ENCODE data around the gene XPO5.

DNA sequence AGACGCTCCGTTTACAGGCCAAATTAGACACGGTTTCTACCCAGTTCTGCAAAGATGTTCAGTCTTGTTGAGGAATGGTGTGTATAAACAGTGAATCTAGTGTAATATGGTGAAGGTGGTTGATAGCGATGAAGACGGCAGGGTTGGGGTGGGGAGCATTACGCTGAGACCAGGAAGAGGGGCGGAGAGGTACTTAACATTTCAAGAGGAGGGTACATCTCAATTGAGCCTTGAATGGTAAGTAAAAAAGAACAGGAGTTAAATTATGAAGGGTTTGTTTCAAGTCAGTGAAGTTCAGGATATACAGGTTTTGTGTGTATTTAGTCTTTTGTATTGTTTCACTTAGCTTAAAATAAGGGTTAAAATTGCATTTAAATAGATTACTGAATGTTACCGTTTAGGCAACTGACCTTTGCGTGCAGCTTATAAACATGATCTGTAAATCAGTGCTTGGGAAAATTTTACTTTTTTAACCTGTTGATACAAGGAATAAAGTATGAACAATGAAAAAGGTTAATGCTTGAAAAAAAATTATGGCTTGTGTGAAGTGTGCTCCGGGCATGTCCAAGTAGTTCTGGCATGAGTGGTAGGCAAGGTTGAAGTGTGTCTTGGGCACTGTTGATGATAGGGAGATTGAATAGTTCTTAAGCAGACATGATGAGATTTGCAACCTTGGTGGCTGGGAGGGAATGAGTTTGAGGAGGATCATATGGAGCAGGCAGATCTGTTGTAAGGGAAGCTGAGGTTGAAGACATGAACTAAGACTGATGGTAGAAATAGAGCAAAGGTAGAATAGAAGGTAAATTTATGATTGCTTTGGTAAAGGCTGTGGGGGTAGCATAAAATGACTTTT lies 58.1 kb downstream of the XPO5 start:
- no peak for TF ChIP-seq RCOR1 (IDR thresholded peaks at IDR 0.05; ENCODE audit: low read length)
- no peak for TF ChIP-seq CTCF (IDR thresholded peaks at IDR 0.05)
- TF ChIP-seq TEAD4 (IDR thresholded peaks at IDR 0.05; ENCODE audit: borderline replicate concordance, insufficient read depth) = no peak
- TF ChIP-seq YY1 (IDR thresholded peaks at IDR 0.05; ENCODE audit: low read depth) = no peak
- no peak for TF ChIP-seq POLR2AphosphoS5 (IDR thresholded peaks at IDR 0.05; ENCODE audit: low read depth, low read length)
- TF ChIP-seq EP300 (IDR thresholded peaks at IDR 0.05; ENCODE audit: borderline replicate concordance in 1 of 2, low read depth in 1 of 2, low read length in 1 of 2) = no peak
- no peak for TF ChIP-seq RAD21 (IDR thresholded peaks at IDR 0.05; ENCODE audit: low read length)
- no peak for TF ChIP-seq USF2 (IDR thresholded peaks at IDR 0.05; ENCODE audit: borderline replicate concordance, low read depth, low read length)
- TF ChIP-seq FOSL2 (IDR thresholded peaks at IDR 0.05; ENCODE audit: borderline replicate concordance, low read depth) = no peak
- no peak for TF ChIP-seq REST (IDR thresholded peaks at IDR 0.05; ENCODE audit: low read depth, low read length)
- TF ChIP-seq NFIC (IDR thresholded peaks at IDR 0.05; ENCODE audit: borderline replicate concordance) = no peak
- TF ChIP-seq, protein P1, sequence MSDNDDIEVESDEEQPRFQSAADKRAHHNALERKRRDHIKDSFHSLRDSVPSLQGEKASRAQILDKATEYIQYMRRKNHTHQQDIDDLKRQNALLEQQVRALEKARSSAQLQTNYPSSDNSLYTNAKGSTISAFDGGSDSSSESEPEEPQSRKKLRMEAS (IDR thresholded peaks at IDR 0.05; ENCODE audit: low read depth) = no peak
- TF ChIP-seq, protein P2, sequence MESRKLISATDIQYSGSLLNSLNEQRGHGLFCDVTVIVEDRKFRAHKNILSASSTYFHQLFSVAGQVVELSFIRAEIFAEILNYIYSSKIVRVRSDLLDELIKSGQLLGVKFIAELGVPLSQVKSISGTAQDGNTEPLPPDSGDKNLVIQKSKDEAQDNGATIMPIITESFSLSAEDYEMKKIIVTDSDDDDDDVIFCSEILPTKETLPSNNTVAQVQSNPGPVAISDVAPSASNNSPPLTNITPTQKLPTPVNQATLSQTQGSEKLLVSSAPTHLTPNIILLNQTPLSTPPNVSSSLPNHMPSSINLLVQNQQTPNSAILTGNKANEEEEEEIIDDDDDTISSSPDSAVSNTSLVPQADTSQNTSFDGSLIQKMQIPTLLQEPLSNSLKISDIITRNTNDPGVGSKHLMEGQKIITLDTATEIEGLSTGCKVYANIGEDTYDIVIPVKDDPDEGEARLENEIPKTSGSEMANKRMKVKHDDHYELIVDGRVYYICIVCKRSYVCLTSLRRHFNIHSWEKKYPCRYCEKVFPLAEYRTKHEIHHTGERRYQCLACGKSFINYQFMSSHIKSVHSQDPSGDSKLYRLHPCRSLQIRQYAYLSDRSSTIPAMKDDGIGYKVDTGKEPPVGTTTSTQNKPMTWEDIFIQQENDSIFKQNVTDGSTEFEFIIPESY (IDR thresholded peaks at IDR 0.05; ENCODE audit: borderline replicate concordance, low read depth) = no peak
- no peak for TF ChIP-seq GATA2 (CRISPR knock-in tag; IDR thresholded peaks at IDR 0.05)
